PC-9 (cell line): ENCODE measurements around the gene GSTCD.

Experiments used
- EZH2 ChIP-seq: fragments of 200-600 bp; sonication (generic); IDR thresholded peaks from 2 replicates; pipeline ENCODE4 v1.8.0; 2017; ENCODE audit warnings: antibody characterized with exemption, low read depth
- TF ChIP-seq, protein P1 (sequence below): fragments of 200-600 bp; sonication (generic); conservative IDR thresholded peaks from 2 replicates; pipeline ENCODE4 v1.6.1; 2017; ENCODE audit warnings: mixed run types, antibody characterized with exemption, mild to moderate bottlenecking, moderate library complexity

DNA sequence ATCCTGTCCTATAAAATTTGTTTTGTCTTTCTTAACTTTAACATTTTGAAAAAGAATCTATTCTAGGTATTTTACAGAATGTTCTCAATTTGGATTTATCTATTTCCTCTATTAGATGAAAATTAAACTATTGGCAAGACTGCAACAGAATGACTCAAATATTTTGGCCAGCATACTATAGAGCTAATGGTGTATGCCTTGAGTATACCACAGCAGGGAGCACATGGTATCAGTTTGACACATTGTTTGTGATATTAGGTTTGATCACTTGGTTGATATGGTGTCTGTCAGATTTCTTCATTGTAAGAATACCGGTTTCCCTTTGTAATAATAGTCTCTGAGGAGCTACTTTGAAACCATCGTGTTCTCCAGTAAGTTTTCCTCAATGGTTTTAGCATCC is 98.9 kb downstream of the GSTCD start:
- TF ChIP-seq, protein P1, sequence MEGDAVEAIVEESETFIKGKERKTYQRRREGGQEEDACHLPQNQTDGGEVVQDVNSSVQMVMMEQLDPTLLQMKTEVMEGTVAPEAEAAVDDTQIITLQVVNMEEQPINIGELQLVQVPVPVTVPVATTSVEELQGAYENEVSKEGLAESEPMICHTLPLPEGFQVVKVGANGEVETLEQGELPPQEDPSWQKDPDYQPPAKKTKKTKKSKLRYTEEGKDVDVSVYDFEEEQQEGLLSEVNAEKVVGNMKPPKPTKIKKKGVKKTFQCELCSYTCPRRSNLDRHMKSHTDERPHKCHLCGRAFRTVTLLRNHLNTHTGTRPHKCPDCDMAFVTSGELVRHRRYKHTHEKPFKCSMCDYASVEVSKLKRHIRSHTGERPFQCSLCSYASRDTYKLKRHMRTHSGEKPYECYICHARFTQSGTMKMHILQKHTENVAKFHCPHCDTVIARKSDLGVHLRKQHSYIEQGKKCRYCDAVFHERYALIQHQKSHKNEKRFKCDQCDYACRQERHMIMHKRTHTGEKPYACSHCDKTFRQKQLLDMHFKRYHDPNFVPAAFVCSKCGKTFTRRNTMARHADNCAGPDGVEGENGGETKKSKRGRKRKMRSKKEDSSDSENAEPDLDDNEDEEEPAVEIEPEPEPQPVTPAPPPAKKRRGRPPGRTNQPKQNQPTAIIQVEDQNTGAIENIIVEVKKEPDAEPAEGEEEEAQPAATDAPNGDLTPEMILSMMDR = no peak
- no peak for TF ChIP-seq EZH2
